KBM-7 (cell line): Measurements from ENCODE around the gene NHERF2.

ENCODE experiments used
- DNase-seq: peaks from one replicate; pipeline ENCODE4 v3.0.0-alpha.2; 2015
- in situ Hi-C: fragments of 300-500 bp; cut with MboI; formaldehyde crosslinking; loops from 2 replicates; pipeline ENCODE4 v1.14.3; 2020; ENCODE audit warnings: low sequenced_read_pairs, low pct_unique_long_range_greater_than_20kb, mixed read lengths

The NHERF2 gene

GRCh38 chr16:2071454-2072202 lies 44.9 kb downstream of the NHERF2 start:
- DNase-seq: no peak

GRCh38 chr16:2072926-2073325 lies 46.2 kb downstream of the NHERF2 start:
- in situ Hi-C loops: no loop called here
- no peak for DNase-seq

More at GRCh38 chr16:2071454-2072202, 44.9 kb downstream of the NHERF2 start:
- in situ Hi-C loops: no loop called here

DNA sequence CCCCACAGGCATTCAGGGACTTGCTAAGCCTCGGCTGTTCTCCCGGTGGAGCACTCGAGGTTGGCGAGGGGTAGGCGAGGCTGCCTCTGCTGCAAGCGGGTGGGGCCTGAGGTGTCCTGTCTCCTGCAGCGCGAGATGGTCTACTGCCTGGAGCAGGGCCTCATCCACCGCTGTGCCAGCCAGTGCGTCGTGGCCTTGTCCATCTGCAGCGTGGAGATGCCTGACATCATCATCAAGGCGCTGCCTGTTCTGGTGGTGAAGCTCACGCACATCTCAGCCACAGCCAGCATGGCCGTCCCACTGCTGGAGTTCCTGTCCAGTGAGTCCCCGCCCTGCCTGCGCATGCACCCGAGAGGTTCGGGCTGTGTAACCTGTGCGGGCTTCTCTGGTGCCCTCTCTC lies 47.4 kb downstream of the NHERF2 start:
- no peak for DNase-seq
- in situ Hi-C loops: no loop called here

DNA sequence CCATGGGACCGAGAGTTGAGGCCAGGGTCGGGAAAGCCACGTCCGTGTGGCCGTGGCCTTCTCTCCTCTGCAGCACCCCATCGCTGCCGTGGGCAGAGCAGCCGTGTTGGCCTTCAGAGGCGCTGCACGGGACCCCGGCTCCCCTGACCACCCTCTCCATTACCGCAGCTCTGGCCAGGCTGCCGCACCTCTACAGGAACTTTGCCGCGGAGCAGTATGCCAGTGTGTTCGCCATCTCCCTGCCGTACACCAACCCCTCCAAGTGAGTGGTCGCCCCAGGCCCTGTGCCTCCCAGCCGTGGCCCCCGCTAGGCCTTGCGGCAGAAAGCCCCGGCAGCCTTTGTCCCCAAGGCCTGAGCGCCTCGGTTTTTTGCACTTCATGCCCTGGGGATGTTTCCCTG lies 48.9 kb downstream of the NHERF2 start:
- in situ Hi-C loops: no loop called here
- DNase-seq: no peak

GRCh38 chr16:2076072-2076865 lies 49.6 kb downstream of the NHERF2 start:
- in situ Hi-C loops: no loop called here
- DNase-seq: no peak

- in situ Hi-C loops: no loop called here
Measured at GRCh38 chr16:2077016-2077415, 50.3 kb downstream of the NHERF2 start.

GRCh38 chr16:2077696-2078095 lies 51.0 kb downstream of the NHERF2 start:
- DNase-seq: no peak
- in situ Hi-C loops: no loop called here

More at GRCh38 chr16:2077016-2077415, 50.3 kb downstream of the NHERF2 start:
- DNase-seq: no peak

DNA sequence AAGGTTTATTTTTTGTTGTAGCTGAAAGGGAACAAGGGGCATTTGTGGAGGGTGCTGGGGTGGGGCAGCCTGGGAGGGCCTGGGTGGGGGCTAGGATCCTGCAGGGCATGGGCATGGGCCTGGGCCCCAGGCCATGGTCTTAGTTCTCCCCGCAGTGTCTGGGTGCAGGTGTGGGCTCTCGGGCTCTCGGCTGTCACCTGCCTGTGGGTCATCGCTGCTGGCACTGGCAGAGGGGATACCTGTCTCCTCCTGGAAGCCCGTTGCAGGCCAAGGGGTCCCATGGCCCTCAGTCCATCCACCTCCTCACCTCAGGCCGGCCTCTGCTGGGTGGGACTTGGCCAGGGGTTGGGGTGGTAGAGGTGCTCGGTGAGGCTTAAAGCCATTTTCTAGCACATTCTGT lies 51.4 kb downstream of the NHERF2 start:
- DNase-seq: no peak
- in situ Hi-C loops: no loop called here

GRCh38 chr16:2078691-2079090 lies 52.0 kb downstream of the NHERF2 start:
- DNase-seq: no peak
- in situ Hi-C loops: no loop called here

- in situ Hi-C loops: no loop called here
- no peak for DNase-seq
Measured at GRCh38 chr16:2079311-2079800, 52.7 kb downstream of the NHERF2 start.

DNA sequence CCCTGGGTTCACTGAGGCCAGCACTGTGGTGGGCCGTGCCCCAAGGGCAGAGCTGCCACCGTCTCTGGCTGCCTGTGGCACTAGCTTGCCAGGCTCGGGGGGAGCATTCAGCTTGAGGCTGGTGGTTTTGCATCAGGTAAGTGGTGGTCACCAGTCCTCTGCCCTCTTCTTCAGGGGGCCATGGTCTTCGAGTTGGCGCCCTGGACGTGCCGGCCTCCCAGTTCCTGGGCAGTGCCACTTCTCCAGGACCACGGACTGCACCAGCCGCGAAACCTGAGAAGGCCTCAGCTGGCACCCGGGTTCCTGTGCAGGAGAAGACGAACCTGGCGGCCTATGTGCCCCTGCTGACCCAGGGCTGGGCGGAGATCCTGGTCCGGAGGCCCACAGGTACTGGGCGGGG lies 53.3 kb downstream of the NHERF2 start:
- in situ Hi-C loops: no loop called here
- no peak for DNase-seq

GRCh38 chr16:2081201-2082084 lies 54.7 kb downstream of the NHERF2 start:
- DNase-seq: no peak
- in situ Hi-C loops: no loop called here

- in situ Hi-C loops: no loop called here
- DNase-seq: no peak
Measured at GRCh38 chr16:2082171-2082982, 55.7 kb downstream of the NHERF2 start.

DNA sequence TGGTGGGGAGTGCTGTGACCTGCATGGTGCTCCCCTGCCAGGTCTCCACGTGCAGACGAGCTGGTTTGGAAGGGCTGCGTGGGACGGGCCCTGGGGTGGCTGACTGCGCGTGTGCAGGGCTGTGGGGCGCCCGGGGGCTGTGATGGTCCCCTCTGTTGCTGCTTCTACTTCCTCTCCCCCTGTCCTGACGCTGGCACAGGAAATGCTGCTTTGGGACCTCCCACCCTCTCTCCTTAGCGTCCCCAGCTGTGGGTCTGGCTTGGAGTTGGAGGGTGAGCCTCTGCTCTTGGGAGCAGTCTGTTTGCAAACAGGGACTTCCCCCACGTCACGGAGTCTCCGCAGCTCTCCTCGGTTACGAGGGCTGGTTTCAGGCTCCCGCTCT lies 56.3 kb downstream of the NHERF2 start:
- DNase-seq: no peak
- in situ Hi-C loops: no loop called here

DNA sequence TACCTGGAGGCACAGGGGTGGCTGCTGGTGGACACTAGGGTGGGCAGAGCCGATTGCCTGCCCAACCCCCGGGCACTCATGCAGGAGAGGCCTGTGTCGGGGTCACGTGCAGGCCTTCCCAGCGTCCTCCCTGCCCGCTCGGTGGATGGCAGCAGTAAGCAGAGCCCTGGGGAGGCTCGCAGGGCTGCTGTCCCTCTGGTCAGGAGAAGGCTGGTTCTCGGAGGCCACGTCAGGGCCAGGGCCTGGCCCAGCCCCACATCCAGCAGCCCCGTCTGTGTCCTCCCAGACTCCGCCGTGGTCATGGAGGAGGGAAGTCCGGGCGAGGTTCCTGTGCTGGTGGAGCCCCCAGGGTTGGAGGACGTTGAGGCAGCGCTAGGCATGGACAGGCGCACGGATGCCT lies 56.7 kb downstream of the NHERF2 start:
- in situ Hi-C loops: no loop called here
- no peak for DNase-seq

GRCh38 chr16:2083876-2084780 lies 57.4 kb downstream of the NHERF2 start:
- in situ Hi-C loops: no loop called here

GRCh38 chr16:2084895-2085625 lies 58.4 kb downstream of the NHERF2 start:
- DNase-seq: no peak
- in situ Hi-C loops: no loop called here

More at GRCh38 chr16:2083876-2084780, 57.4 kb downstream of the NHERF2 start:
- no peak for DNase-seq
